PC-3 (cell line): ENCODE measurements around the gene PTPN3. TPM values are rescaled to one million over a fixed set of nuclear protein-coding genes. Genes with fewer than 3 reads are reported as not detected.

ENCODE experiments used
- ATAC-seq: fragments of 200-7000 bp; cut with Tn5 transposase; 2 replicates; pipeline ENCODE4 v1.9.1; 2020; ENCODE audit warnings: mild to moderate bottlenecking, moderate library complexity
- BruUV-seq: library from RNA; stranded (reverse); fragments of 400-500 nt; replicated peaks from 2 replicates; lab custom pipeline; 2021; lab: Mats Ljungman, UMichigan
- CTCF ChIA-PET: fragments of 300-600 bp; sonication (Branson Sonifier 250); formaldehyde crosslinking; loops from one replicate; lab custom pipeline; 2022; ENCODE audit warnings: antibody characterized with exemption; lab: Charles Lee
- POLR2A ChIA-PET: fragments of 300-600 bp; sonication (Branson Sonifier 250); formaldehyde crosslinking; loops from one replicate; lab custom pipeline; 2022; ENCODE audit warnings: antibody characterized with exemption; ENCODE audit not compliant: unreplicated experiment; lab: Charles Lee
- DNase-seq: peaks from one replicate; pipeline ENCODE4 v3.0.0-alpha.2; 2015
- H2AFZ ChIP-seq: fragments of 300-600 bp; sonication (generic); 2 replicates; pipeline ENCODE4 v1.6.0; 2016; ENCODE audit warnings: antibody characterized with exemption, low read length
- H3F3A ChIP-seq: fragments of 300-600 bp; sonication (generic); one replicate; pipeline ENCODE4 v1.6.0; 2017; ENCODE audit warnings: antibody characterized with exemption, low read length, control low read depth, mild to moderate bottlenecking; ENCODE audit not compliant: unreplicated experiment
- H3K27ac ChIP-seq: fragments of 300-600 bp; sonication (generic); 2 replicates; pipeline ENCODE4 v1.5.1; 2016; ENCODE audit warnings: mild to moderate bottlenecking, low read length
- H3K27me3 ChIP-seq: fragments of 300-600 bp; sonication (generic); 2 replicates; pipeline ENCODE4 v1.6.1; 2016; ENCODE audit warnings: low read length, mixed read lengths
- H3K36me3 ChIP-seq: fragments of 300-600 bp; sonication (generic); 2 replicates; pipeline ENCODE4 v1.6.1; 2016; ENCODE audit warnings: low read depth, mixed run types, low read length, mixed read lengths
- H3K4me1 ChIP-seq: fragments of 300-600 bp; sonication (generic); 2 replicates; pipeline ENCODE4 v1.5.1; 2016; ENCODE audit warnings: low read length; ENCODE audit not compliant: insufficient read depth
- H3K4me2 ChIP-seq: fragments of 300-600 bp; sonication (generic); 2 replicates; pipeline ENCODE4 v1.6.0; 2016; ENCODE audit warnings: low read length
- H3K4me3 ChIP-seq: fragments of 300-600 bp; sonication (generic); 2 replicates; pipeline ENCODE4 v1.5.1; 2016; ENCODE audit warnings: mild to moderate bottlenecking, low read length, mixed read lengths
- H3K79me2 ChIP-seq: fragments of 300-600 bp; sonication (generic); 2 replicates; pipeline ENCODE4 v1.6.1; 2017; ENCODE audit warnings: low read length, mixed read lengths
- H3K9ac ChIP-seq: fragments of 300-600 bp; sonication (generic); 2 replicates; pipeline ENCODE4 v1.6.0; 2016; ENCODE audit warnings: mild to moderate bottlenecking, low read length
- H3K9me2 ChIP-seq: fragments of 300-600 bp; sonication (generic); replicated peaks from 2 replicates; pipeline ENCODE4 v1.6.1; 2016; ENCODE audit warnings: mixed run types, low read length, mixed read lengths
- H3K9me3 ChIP-seq: fragments of 300-600 bp; sonication (generic); 2 replicates; pipeline ENCODE4 v1.6.1; 2016; ENCODE audit warnings: low read length, mixed read lengths
- H4K20me1 ChIP-seq: fragments of 300-600 bp; sonication (generic); 2 replicates; pipeline ENCODE4 v1.6.1; 2016; ENCODE audit warnings: low read length, mixed read lengths
- CTCF ChIP-seq: fragments of 300-600 bp; sonication (generic); conservative IDR thresholded peaks from 2 replicates; pipeline ENCODE4 v1.5.1; 2017; ENCODE audit warnings: antibody characterized with exemption, low read depth, mild to moderate bottlenecking, low read length
- EZH2 ChIP-seq: fragments of 300-600 bp; sonication (generic); IDR thresholded peaks from one replicate; pipeline ENCODE4 v1.6.1; 2017; ENCODE audit warnings: antibody characterized with exemption, mild to moderate bottlenecking, low read length; ENCODE audit not compliant: unreplicated experiment
- EZH2phosphoT487 ChIP-seq: fragments of 300-600 bp; sonication (generic); IDR thresholded peaks from 2 replicates; pipeline ENCODE4 v1.6.1; 2018; ENCODE audit warnings: mild to moderate bottlenecking, antibody characterized with exemption, low read length, borderline replicate concordance
- intact Hi-C: fragments of 100-400 bp; cut with micrococcal nuclease; formaldehyde crosslinking; loops from 2 replicates; pipeline ENCODE4 v1.9.0; 2023
- total RNA-seq: library from RNA; depleted of rRNA; stranded (reverse); fragments of >200 nt; gene quantifications from 2 replicates; pipeline ENCODE4 v1.2.3, GENCODE V29; 2014

PTPN3 gene
- total RNA-seq, 1 experiment from 2014 or later: 8.4 TPM

GRCh38 chr9:109428854-109429253 is 69.3 kb downstream of the PTPN3 start:
- Histone ChIP-seq H3K4me3 (no peak overlapping the region), H3K27ac (no peak overlapping the region), H3K4me2 (no peak overlapping the region), H3K36me3 (peaks cover 6% of the 10 kb centered on the region; the same call in 1 of the 2 replicates), H3K27me3 (no peaks in the 10 kb centered on the region), H3K4me1 (no peaks in the 10 kb centered on the region), H4K20me1 (no peaks in the 10 kb centered on the region), H2AFZ (no peak overlapping the region), H3K79me2 (no peaks in the 10 kb centered on the region), H3K9me3 (no peaks in the 10 kb centered on the region), H3K9me2 (no peaks in the 10 kb centered on the region), H3F3A (no peaks in the 10 kb centered on the region), H3K9ac (no peak overlapping the region)
- DNase-seq: no peak
- ChIA-PET POLR2A (no interaction called here), CTCF (no interaction called here)
- TF ChIP-seq CTCF: no peak
- no peak for TF ChIP-seq EZH2
- TF ChIP-seq EZH2phosphoT487: no peak
- BruUV-seq: no TSS peak
- no peak for ATAC-seq
- intact Hi-C loops: no loop called here

DNA sequence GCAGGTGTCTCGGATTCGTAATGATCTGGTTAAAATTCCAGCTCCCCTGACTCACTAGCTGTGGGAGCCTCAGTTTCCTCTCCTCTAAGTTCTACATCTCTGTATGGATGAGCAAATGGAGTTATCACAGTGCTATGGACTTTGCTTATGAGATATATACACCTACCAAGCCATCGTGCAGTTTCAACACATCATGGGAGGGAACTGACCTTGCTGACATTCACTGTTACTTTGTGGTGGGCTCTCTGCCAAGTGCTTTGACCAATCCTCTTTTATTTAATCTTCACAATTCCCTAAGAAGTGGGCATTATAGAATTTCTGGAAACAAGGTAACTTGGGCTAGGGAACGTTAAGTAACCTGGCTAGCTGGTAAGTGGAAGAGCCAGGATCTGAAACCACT is 70.2 kb downstream of the PTPN3 start:
- H3K9ac ChIP-seq: no peak overlapping the region

More for the DNA sequence above, 70.2 kb downstream of the PTPN3 start:
- H3K79me2 ChIP-seq: no peaks in the 10 kb centered on the region
- no peak overlapping the region for H2AFZ ChIP-seq
- no peak overlapping the region for H3K4me2 ChIP-seq
- H3K9me3 ChIP-seq: no peaks in the 10 kb centered on the region
- H3K36me3 ChIP-seq: peaks cover 6% of the 10 kb centered on the region; the same call in 1 of the 2 replicates
- no peak overlapping the region for H3K4me3 ChIP-seq
- no peaks in the 10 kb centered on the region for H3K4me1 ChIP-seq
- H3K9me2 ChIP-seq: no peaks in the 10 kb centered on the region
- intact Hi-C loops: no loop called here
- POLR2A ChIA-PET: no interaction called here
- no peaks in the 10 kb centered on the region for H4K20me1 ChIP-seq
- no peaks in the 10 kb centered on the region for H3K27me3 ChIP-seq
- BruUV-seq: no TSS peak
- DNase-seq: no peak
- no peak for TF ChIP-seq EZH2
- TF ChIP-seq EZH2phosphoT487: no peak
- no peak for TF ChIP-seq CTCF
- no peaks in the 10 kb centered on the region for H3F3A ChIP-seq
- no peak for ATAC-seq
- CTCF ChIA-PET: no interaction called here
- no peak overlapping the region for H3K27ac ChIP-seq
